Measurements from ENCODE around the gene MTIF2.
"Not testable (repeated sequence)": the region's sequence is repeated elsewhere in the genome, so short reads cannot be mapped to it uniquely, and the experiment has no call there.

Gene MTIF2

GRCh38 chr2:55200416-55200815, 68.6 kb downstream of the MTIF2 start:
- DNase-seq (ENCODE audit: low spot score): no peak

GRCh38 chr2:55196526-55196925, 72.5 kb downstream of the MTIF2 start:
- DNase-seq (ENCODE audit: low spot score): no peak

- not testable (repeated sequence) for DNase-seq (ENCODE audit: low spot score)
These were observed 77.1 kb downstream of the MTIF2 start for GRCh38 chr2:55191888-55192287.

GRCh38 chr2:55186837-55187236, 82.2 kb downstream of the MTIF2 start:
- DNase-seq (ENCODE audit: low spot score): not testable (repeated sequence)
